H7 (cell line): ENCODE measurements around the gene MAP1LC3B2. TPM values are rescaled to one million over a fixed set of nuclear protein-coding genes. Genes with fewer than 3 reads are reported as not detected.

Source experiments
- DNase-seq: peaks from one replicate; pipeline ENCODE4 v3.0.0; 2012
- H3K27me3 ChIP-seq: 2 replicates; pipeline ENCODE4 v1.6.0; 2011; ENCODE audit warnings: mild to moderate bottlenecking, low read length; ENCODE audit not compliant: control insufficient read depth, insufficient read depth
- H3K36me3 ChIP-seq: replicated peaks from 2 replicates; pipeline ENCODE4 v1.5.1; 2011; ENCODE audit warnings: low read length; ENCODE audit not compliant: control insufficient read depth, insufficient read depth
- H3K4me3 ChIP-seq: 2 replicates; pipeline ENCODE4 v1.5.1; 2011; ENCODE audit warnings: low read depth, mild to moderate bottlenecking, control low read depth, low read length, moderate library complexity; ENCODE audit not compliant: insufficient read depth
- total RNA-seq: library from RNA; depleted of rRNA; stranded (reverse); fragments of >200 nt; shearing (Covaris generic); gene quantifications from 2 replicates; pipeline ENCODE4 v1.2.3, GENCODE V29; 2014

The MAP1LC3B2 gene
- total RNA-seq, 1 experiment from 2014 or later: not detected

- DNase-seq: no peak
- no peak overlapping the region for H3K4me3 ChIP-seq
- no peaks in the 10 kb centered on the region for H3K27me3 ChIP-seq
- H3K36me3 ChIP-seq: no peaks in the 10 kb centered on the region
Measured at GRCh38 chr12:116532428-116532827, 26.8 kb upstream of the MAP1LC3B2 start.

DNA sequence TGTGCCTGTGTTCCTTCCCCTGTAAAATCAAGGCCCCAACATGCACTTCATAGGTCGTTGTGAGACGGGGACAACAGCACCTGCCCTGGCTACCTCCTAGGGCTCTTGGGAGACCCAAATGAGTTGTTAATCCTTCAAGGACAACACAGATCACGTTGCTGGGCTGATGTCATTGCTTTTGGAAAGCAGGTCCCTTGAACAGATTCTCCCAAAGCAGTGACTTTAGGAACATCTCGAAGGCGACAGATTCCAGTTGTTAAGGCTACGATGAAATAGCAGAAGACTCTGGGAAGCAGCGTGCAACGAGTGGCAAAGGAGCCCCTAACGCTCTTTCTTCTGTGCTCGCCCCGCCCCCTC is 26.2 kb upstream of the MAP1LC3B2 start:
- H3K4me3 ChIP-seq: peak overlapping the region; percentile 36
- no peaks in the 10 kb centered on the region for H3K27me3 ChIP-seq
- no peak for DNase-seq
- H3K36me3 ChIP-seq: no peaks in the 10 kb centered on the region

GRCh38 chr12:116533343-116534251 is 25.6 kb upstream of the MAP1LC3B2 start:
- H3K36me3 ChIP-seq: no peaks in the 10 kb centered on the region
- H3K27me3 ChIP-seq: no peaks in the 10 kb centered on the region
- peak overlapping the region; percentile 76 for H3K4me3 ChIP-seq
- DNase-seq: peak; percentile 97

DNA sequence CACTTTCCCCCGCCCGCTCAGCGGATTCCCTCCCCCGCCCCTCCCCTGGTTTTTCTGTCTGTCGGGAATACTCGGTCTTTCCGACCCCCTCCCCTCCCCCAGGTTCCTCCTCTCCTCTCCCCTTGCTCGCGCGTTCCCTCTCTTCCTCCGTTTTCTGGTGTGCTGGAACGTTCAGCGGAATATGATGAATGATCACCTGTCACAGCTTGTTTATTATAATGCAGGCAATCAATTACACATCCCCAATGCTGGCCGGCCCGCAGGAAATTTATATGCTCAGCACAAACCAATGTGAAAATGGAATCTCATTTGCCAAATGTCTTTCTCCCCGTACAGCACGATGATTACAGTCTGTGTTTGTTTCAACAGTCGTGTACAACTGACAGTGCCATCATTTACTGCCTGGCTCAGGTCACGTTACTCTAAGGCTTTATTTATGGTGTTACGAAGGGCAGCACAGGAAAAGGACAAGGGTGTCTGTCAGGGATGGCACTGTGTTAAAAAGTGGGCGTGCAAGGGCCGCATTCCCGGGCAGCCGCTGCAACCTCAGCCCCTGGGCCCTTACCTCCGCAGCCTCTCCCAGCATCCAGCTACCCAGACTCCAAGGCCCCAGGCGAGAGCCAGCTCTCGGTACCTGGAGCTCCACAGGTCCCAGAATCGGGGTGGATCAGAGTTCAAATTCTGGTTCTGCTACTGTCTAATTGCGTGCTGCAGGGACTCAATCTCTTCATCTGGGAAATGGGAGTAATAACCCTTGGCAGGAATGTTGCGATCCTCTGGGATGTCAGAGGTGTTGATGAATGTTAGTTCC is 24.7 kb upstream of the MAP1LC3B2 start:
- Histone ChIP-seq H3K27me3 (no peaks in the 10 kb centered on the region), H3K4me3 (peak overlapping the region; percentile 76)
- peak; percentile 82 for DNase-seq

GRCh38 chr12:116535241-116535640 is 23.9 kb upstream of the MAP1LC3B2 start:
- no peaks in the 10 kb centered on the region for H3K27me3 ChIP-seq
- H3K4me3 ChIP-seq: no peak overlapping the region
- DNase-seq: no peak
- H3K36me3 ChIP-seq: no peaks in the 10 kb centered on the region

More for the DNA sequence above, 24.7 kb upstream of the MAP1LC3B2 start:
- H3K36me3 ChIP-seq: no peaks in the 10 kb centered on the region

GRCh38 chr12:116537101-116537904 is 21.9 kb upstream of the MAP1LC3B2 start:
- no peaks in the 10 kb centered on the region for H3K27me3 ChIP-seq
- no peaks in the 10 kb centered on the region for H3K36me3 ChIP-seq
- DNase-seq: no peak
- no peak overlapping the region for H3K4me3 ChIP-seq

DNA sequence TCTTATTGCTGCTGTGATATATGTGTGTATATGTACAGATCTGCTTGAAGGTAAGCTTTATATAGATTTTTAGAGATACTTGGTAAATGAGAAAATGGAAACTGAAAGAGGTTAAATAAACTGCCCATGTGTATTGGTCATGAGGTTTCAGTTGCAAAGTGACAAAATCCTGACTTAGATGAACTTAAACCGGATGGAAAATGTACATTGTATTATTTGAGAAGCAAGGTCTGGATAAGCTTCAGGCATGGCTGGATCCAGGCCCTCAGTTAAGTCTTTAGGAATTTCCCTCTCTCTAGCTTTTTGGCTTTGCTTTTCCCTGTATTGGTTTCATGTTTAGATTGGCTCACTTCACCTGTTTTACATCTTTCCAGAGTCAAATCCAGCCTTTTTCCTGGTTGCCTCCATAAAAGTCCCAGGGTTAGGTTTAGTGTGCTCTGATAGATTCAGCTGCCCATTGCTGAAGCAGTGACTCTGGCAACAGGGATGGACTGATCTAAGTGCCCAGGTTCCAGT is 21.0 kb upstream of the MAP1LC3B2 start:
- Histone ChIP-seq H3K27me3 (no peaks in the 10 kb centered on the region), H3K36me3 (no peaks in the 10 kb centered on the region), H3K4me3 (no peak overlapping the region)
- no peak for DNase-seq

- no peaks in the 10 kb centered on the region for H3K36me3 ChIP-seq
- DNase-seq: no peak
- no peaks in the 10 kb centered on the region for H3K27me3 ChIP-seq
- no peak overlapping the region for H3K4me3 ChIP-seq
Measured at GRCh38 chr12:116538682-116539305, 20.4 kb upstream of the MAP1LC3B2 start.

DNA sequence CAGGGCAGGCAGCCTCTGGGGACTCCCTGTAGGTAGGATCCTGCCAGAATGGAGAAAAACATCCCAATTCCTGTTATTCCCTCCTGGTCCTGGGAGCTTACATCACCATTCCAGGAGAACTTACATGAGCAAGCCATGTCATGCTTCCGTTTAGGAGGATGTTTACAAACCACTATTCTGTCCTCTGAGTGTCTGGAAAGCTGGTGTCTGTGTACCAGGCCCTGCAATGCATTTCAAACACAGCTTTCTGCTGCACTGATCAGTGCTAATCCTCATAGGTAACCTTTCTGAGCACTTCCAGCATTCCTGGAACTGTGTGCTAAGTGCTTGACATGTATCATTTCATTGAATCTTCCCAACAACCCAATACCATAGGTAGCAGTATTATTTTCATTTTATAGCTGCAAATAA is 19.8 kb upstream of the MAP1LC3B2 start:
- H3K36me3 ChIP-seq: no peaks in the 10 kb centered on the region
- H3K4me3 ChIP-seq: no peak overlapping the region
- no peaks in the 10 kb centered on the region for H3K27me3 ChIP-seq
- no peak for DNase-seq

DNA sequence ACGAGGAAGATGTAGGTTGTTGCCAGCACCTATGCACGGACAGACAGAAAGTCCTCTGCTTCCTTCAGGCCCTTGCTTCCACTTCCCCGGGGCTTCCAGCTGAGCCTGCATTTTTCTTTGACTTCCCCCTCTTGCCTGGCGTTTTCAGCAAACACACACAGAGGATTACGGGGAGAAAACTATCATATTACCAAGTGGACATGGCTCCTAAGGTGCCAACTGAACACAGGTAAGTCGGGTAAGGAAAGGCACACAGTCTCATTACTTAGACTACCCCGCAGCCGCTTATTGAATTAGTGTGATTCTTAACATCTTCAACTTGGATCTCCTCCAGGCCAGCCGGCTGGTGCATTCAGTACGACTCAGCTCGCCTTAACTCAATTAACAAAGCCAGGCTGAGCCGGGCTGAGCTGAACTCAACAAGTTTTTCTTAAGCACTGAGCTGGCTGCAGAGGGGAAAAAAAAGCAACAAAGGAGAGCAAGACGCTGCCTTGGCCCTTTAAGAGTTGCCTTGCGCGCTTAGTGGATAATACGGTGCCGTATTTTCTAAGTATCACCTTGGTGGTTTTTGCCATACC is 19.2 kb upstream of the MAP1LC3B2 start:
- H3K27me3 ChIP-seq: no peaks in the 10 kb centered on the region
- no peak overlapping the region for H3K4me3 ChIP-seq
- H3K36me3 ChIP-seq: no peaks in the 10 kb centered on the region
- peak; percentile 40 for DNase-seq

DNA sequence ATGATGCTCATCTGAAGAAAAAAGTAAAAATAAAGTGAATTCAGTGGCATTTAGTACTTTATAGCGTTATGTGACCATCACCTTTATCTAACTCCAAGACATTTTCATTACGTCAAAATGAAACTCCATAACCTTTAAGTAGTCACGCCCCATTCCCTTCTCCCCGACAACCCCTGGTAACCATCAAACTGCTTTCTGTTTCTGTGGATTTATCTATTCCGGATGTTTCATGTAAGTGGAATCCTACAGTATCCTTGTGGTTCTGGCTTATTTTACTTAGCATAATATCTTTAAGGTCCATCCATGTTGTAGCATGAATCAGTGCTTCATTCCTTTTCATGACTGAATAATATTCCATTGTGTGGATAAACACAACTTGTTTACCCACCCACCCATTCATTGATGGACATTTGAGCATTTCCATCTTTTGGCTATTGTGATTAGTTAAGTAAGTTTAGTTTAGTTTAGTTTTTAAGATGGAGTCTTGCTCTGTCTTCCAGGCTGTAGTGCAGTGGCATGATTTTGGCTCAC is 18.5 kb upstream of the MAP1LC3B2 start:
- no peak for DNase-seq
- Histone ChIP-seq H3K36me3 (no peaks in the 10 kb centered on the region), H3K27me3 (no peaks in the 10 kb centered on the region), H3K4me3 (no peak overlapping the region)

DNA sequence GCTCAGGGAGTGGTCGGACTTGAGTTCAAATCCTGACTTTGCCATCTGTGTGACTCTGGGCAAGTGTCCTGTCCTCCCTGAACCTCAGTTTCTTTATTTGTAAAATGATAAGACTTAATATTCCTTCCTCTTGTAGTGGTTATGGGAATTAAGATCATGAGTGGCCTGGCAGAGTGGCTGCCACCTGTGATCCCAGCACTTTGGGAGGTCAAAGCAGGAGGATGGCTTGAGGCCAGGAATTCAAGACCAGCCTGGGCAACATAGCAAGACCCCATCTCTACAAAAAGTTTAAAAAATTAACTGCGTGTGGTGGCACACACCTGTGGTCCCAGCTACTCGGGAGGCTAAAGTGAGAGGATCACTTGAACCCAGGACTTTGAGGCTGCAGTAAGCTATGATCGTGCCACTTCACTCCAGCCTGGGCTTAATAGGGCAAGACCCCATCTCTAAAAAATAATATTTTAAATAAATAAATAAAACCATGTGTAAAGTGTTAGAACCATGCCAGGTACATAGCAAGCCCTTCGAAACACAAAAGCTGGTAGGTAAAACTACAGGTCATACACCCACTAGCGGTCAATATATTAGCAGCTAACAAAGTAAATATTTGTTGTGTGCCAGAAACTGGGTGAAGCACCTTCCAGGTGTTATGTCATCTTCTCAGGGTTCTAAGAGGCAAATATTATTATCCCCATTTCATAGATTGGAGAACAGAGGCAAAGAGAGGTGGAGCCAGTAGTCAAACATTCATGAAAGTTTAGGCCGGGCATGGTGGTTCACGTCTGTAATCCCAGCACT is 17.4 kb upstream of the MAP1LC3B2 start:
- Histone ChIP-seq H3K36me3 (no peaks in the 10 kb centered on the region), H3K4me3 (no peak overlapping the region), H3K27me3 (no peaks in the 10 kb centered on the region)
- DNase-seq: no peak
